Smooth muscle cell (in vitro differentiated cells): ENCODE measurements around the gene PGLYRP4. TPM values are rescaled to one million over a fixed set of nuclear protein-coding genes. Genes with fewer than 3 reads are reported as not detected.

Experiments used
- DNase-seq: peaks from one replicate; lab custom pipeline; 2025; ENCODE audit not compliant: unreplicated experiment; lab: John Stamatoyannopoulos, UW
- H2AFZ ChIP-seq: fragments of 200-600 bp; sonication (generic); 2 replicates; pipeline ENCODE4 v1.6.0; 2016; ENCODE audit warnings: antibody characterized with exemption, low read depth, mild to moderate bottlenecking
- H3F3A ChIP-seq: fragments of 200-600 bp; sonication (generic); 2 replicates; pipeline ENCODE4 v1.6.0; 2017; ENCODE audit warnings: antibody characterized with exemption, low read depth
- H3K27ac ChIP-seq: fragments of 200-600 bp; sonication (generic); 2 replicates; pipeline ENCODE4 v1.5.1; 2016; ENCODE audit warnings: low read depth, mild to moderate bottlenecking
- H3K27me3 ChIP-seq: fragments of 200-600 bp; sonication (generic); 2 replicates; pipeline ENCODE4 v1.6.1; 2016; ENCODE audit warnings: low read depth, mild to moderate bottlenecking
- H3K36me3 ChIP-seq: fragments of 200-600 bp; sonication (generic); 2 replicates; pipeline ENCODE4 v1.5.1; 2016; ENCODE audit warnings: low read depth
- H3K4me1 ChIP-seq: fragments of 200-600 bp; sonication (generic); 2 replicates; pipeline ENCODE4 v1.5.1; 2016; ENCODE audit warnings: low read depth
- H3K4me2 ChIP-seq: fragments of 200-600 bp; sonication (generic); 2 replicates; pipeline ENCODE4 v1.6.0; 2016; ENCODE audit warnings: mild to moderate bottlenecking
- H3K4me3 ChIP-seq: fragments of 200-600 bp; sonication (generic); 2 replicates; pipeline ENCODE4 v1.5.1; 2016; ENCODE audit warnings: mild to moderate bottlenecking
- H3K79me2 ChIP-seq: fragments of 200-600 bp; sonication (generic); 2 replicates; pipeline ENCODE4 v1.6.0; 2016; ENCODE audit warnings: low read depth, mild to moderate bottlenecking
- H3K9ac ChIP-seq: fragments of 200-600 bp; sonication (generic); 2 replicates; pipeline ENCODE4 v1.6.0; 2016; ENCODE audit warnings: low read depth
- H3K9me3 ChIP-seq: fragments of 200-600 bp; sonication (generic); replicated peaks from 2 replicates; pipeline ENCODE4 v1.5.1; 2016; ENCODE audit warnings: low read depth
- H4K20me1 ChIP-seq: fragments of 200-600 bp; sonication (generic); 2 replicates; pipeline ENCODE4 v1.6.0; 2016; ENCODE audit warnings: low read depth
- WGBS: methylation state at CpG from one replicate; pipeline ENCODE4 v1.1.7; 2016; ENCODE audit warnings: low lambda C conversion rate; 5-methylcytosine and 5-hydroxymethylcytosine counted together
- polyA plus RNA-seq: library from polyadenylated mRNA; unstranded; fragments of >200 nt; fragmentation: Nextera tagmentation; extraction: Ambion mirVana; gene quantifications from 2 replicates; pipeline ENCODE4 v1.2.1, GENCODE V29; 2016
- total RNA-seq: library from RNA; depleted of rRNA; stranded (reverse); fragments of >200 nt; gene quantifications from 2 replicates; pipeline ENCODE4 v1.2.3, GENCODE V29; 2014
- TF ChIP-seq, protein P1 (sequence below): fragments of 200-600 bp; sonication (generic); IDR thresholded peaks from 2 replicates; pipeline ENCODE4 v1.5.1; 2017; ENCODE audit warnings: borderline replicate concordance, mild to moderate bottlenecking, antibody characterized with exemption; ENCODE audit not compliant: insufficient read depth, poor library complexity, severe bottlenecking

The PGLYRP4 gene
- total and polyA plus RNA-seq, 2 experiments from 2014 or later: 0.43 to 0.54 TPM

DNA sequence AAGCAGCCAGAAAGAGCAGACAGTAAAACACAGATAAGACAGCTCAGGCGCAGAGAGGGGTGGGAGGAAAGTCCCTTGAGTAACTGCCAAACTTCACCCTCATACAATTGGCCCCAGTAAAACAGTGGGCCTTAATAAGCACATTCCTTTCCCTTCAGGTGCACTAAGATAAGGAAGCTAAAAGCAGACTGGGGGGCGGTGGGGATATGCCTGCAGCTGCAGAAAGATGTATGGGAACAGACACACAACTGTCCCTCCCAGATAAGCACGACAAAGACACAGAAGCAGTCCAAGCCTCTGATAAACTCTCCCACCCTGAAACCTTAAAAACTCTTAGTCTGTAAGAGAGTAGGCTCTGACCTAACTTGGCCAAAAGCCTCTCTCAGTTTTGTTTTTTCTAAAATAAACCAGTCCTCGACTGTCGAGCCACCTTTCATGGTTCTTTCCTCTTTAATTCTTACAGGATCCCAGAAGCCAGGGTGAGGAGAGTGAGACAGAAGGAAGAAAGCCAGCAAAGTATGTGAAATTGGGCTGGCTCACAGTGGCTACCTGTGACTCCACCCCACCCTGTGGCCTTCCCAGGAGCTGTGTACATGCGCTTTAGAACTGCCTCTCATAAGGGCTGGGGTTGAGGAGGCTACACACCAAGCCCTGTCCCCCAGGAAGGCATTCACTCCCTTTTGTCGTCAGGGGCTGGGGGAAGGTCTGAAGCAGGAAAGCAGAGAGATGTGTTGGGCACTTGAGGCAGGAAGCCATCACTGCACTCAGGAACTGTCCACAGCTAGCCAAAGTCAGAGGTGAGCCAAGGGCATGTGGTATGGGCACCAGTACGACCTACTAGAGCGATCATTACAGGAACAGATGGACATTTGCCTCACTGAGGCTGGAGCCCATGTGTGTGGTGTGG lies 4.6 kb downstream of the PGLYRP4 start:
- H3K9me3 ChIP-seq: no peaks in the 10 kb centered on the region
- no peak overlapping the region for H3K4me2 ChIP-seq
- H3K79me2 ChIP-seq: no peaks in the 10 kb centered on the region
- no peak overlapping the region for H2AFZ ChIP-seq
- TF ChIP-seq, protein P1, sequence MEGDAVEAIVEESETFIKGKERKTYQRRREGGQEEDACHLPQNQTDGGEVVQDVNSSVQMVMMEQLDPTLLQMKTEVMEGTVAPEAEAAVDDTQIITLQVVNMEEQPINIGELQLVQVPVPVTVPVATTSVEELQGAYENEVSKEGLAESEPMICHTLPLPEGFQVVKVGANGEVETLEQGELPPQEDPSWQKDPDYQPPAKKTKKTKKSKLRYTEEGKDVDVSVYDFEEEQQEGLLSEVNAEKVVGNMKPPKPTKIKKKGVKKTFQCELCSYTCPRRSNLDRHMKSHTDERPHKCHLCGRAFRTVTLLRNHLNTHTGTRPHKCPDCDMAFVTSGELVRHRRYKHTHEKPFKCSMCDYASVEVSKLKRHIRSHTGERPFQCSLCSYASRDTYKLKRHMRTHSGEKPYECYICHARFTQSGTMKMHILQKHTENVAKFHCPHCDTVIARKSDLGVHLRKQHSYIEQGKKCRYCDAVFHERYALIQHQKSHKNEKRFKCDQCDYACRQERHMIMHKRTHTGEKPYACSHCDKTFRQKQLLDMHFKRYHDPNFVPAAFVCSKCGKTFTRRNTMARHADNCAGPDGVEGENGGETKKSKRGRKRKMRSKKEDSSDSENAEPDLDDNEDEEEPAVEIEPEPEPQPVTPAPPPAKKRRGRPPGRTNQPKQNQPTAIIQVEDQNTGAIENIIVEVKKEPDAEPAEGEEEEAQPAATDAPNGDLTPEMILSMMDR: no peak
- no peaks in the 10 kb centered on the region for H3K4me1 ChIP-seq
- no peak overlapping the region for H3K4me3 ChIP-seq
- 63% methylated on average over 9 of the region's 9 CpGs for WGBS
- H3K36me3 ChIP-seq: no peaks in the 10 kb centered on the region
- no peaks in the 10 kb centered on the region for H4K20me1 ChIP-seq
- DNase-seq: no peak
- H3F3A ChIP-seq: no peaks in the 10 kb centered on the region
- H3K27ac ChIP-seq: no peak overlapping the region
- no peak overlapping the region for H3K9ac ChIP-seq
- H3K27me3 ChIP-seq: no peaks in the 10 kb centered on the region

DNA sequence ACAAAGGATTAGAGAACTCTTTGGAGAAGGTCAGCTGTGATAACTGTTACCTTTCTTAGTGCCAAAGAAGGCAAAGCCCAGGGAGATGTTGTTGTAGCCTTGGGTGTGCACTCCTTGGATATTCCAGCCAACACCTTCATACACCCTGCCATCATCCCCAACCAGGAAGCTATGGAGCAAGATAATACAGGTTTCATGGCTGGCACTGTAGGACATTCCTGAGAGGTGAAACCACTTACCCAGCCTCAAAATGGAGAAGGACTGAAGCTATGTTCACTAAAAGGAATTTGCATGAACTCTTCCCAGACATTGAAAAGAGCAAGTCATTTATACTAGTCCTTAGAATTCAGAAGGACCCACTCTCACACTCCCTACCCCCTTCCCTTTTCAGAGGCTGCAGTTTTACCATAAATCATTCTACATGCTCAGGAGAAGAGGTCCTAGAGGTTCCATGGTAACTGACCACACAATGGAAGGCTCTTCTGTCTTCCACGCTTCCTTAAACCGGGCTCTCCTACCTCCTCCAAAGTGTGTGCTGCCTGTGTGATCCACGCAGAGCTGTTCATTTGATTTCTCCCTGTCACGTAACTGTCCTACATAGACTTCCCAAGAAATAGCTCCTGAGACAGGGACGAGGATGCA lies 5.5 kb downstream of the PGLYRP4 start:
- TF ChIP-seq, protein P1: no peak
- Histone ChIP-seq H3K4me1 (no peaks in the 10 kb centered on the region), H3K27ac (no peak overlapping the region), H3K36me3 (no peaks in the 10 kb centered on the region), H2AFZ (no peak overlapping the region), H3K9me3 (no peaks in the 10 kb centered on the region), H3K4me2 (no peak overlapping the region), H3K79me2 (no peaks in the 10 kb centered on the region), H4K20me1 (no peaks in the 10 kb centered on the region), H3F3A (no peaks in the 10 kb centered on the region), H3K9ac (no peak overlapping the region), H3K4me3 (no peak overlapping the region), H3K27me3 (no peaks in the 10 kb centered on the region)
- no peak for DNase-seq
- 48% methylated on average over 5 of the region's 5 CpGs for WGBS

DNA sequence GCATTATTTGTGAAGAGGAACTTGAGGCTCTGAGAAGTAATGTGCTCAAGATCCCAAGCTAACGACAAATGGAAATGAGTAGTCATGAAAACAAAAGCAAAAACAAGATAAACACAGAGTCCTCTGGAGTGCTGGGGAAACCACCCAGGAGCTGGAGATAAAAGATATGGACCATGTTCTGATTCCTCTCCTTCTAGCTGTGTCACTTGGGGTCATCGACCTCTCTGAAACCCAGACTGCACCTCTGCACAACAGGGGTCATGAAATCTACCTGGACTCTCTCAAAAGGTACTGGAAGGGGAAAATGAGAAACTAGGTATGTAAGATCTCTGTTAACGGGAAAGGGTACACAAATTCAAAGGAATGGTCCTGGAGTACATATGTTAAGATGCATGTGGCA lies 6.5 kb downstream of the PGLYRP4 start:
- Histone ChIP-seq H3K4me3 (no peak overlapping the region), H3K79me2 (no peaks in the 10 kb centered on the region)
- WGBS: 71% methylated on average over 3 of the region's 3 CpGs

More for the DNA sequence above, 6.5 kb downstream of the PGLYRP4 start:
- Histone ChIP-seq H2AFZ (no peak overlapping the region), H3K4me2 (no peak overlapping the region), H3K9me3 (no peaks in the 10 kb centered on the region), H3K27ac (no peak overlapping the region), H3F3A (no peaks in the 10 kb centered on the region), H3K9ac (no peak overlapping the region), H3K36me3 (no peaks in the 10 kb centered on the region), H4K20me1 (no peaks in the 10 kb centered on the region), H3K27me3 (no peaks in the 10 kb centered on the region), H3K4me1 (no peaks in the 10 kb centered on the region)
- no peak for DNase-seq
- TF ChIP-seq, protein P1: no peak
